WERI-Rb-1 (cell line): ENCODE results near the gene CNTNAP2.

Source experiments
- DNase-seq: peaks from one replicate; pipeline ENCODE4 v3.0.0-alpha.2; 2020
- H3K27ac ChIP-seq: fragments of 250-450 bp; sonication (Bioruptor Pico); 2 replicates; pipeline ENCODE4 v1.5.1; 2020; ENCODE audit warnings: mild to moderate bottlenecking, moderate library complexity
- H3K27me3 ChIP-seq: fragments of 250-450 bp; sonication (Bioruptor Pico); 2 replicates; pipeline ENCODE4 v1.5.1; 2021; ENCODE audit warnings: mild to moderate bottlenecking, low read depth, moderate library complexity; ENCODE audit not compliant: insufficient read depth, severe bottlenecking
- H3K36me3 ChIP-seq: fragments of 250-450 bp; sonication (Bioruptor Pico); 2 replicates; pipeline ENCODE4 v1.5.1; 2020; ENCODE audit warnings: mild to moderate bottlenecking, moderate library complexity
- H3K4me3 ChIP-seq: 2 replicates; pipeline ENCODE4 v1.5.1; 2011; ENCODE audit warnings: low read depth, mild to moderate bottlenecking, control low read depth, low read length
- H3K9me3 ChIP-seq: fragments of 250-450 bp; sonication (Bioruptor Pico); 2 replicates; pipeline ENCODE4 v1.5.1; 2021; ENCODE audit warnings: mild to moderate bottlenecking, moderate library complexity; ENCODE audit not compliant: severe bottlenecking
- TF ChIP-seq, protein P1 (sequence below): IDR thresholded peaks from 2 replicates; pipeline ENCODE4 v1.5.1; 2011; ENCODE audit warnings: low read depth, mild to moderate bottlenecking, control low read depth, inconsistent platforms, low read length

CNTNAP2 gene

DNA sequence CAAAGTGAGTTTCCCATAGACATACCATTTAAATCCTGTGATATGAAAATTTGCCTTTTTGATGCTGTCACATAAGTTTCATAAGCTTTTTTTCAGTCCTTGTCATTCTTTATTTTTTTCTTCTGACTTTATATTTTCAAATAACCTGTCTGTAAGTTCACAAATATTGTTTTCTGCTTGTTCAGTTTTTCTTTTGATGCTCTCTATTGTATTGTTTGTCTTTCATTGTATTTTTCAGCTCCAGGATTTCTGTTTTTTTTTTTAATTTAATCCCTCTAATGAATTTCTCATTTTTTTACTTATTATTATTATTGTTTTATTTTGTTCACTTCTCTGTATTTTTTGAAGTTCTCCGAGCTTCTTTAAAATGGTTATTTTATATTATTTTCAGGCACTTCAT, 623.4 kb downstream of the CNTNAP2 start:
- H3K36me3 ChIP-seq = no peaks in the 10 kb centered on the region
- peaks cover 6% of the 10 kb centered on the region for H3K9me3 ChIP-seq
- TF ChIP-seq, protein P1, sequence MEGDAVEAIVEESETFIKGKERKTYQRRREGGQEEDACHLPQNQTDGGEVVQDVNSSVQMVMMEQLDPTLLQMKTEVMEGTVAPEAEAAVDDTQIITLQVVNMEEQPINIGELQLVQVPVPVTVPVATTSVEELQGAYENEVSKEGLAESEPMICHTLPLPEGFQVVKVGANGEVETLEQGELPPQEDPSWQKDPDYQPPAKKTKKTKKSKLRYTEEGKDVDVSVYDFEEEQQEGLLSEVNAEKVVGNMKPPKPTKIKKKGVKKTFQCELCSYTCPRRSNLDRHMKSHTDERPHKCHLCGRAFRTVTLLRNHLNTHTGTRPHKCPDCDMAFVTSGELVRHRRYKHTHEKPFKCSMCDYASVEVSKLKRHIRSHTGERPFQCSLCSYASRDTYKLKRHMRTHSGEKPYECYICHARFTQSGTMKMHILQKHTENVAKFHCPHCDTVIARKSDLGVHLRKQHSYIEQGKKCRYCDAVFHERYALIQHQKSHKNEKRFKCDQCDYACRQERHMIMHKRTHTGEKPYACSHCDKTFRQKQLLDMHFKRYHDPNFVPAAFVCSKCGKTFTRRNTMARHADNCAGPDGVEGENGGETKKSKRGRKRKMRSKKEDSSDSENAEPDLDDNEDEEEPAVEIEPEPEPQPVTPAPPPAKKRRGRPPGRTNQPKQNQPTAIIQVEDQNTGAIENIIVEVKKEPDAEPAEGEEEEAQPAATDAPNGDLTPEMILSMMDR = no peak
- no peak overlapping the region for H3K27ac ChIP-seq
- no peak for DNase-seq
- no peaks in the 10 kb centered on the region for H3K27me3 ChIP-seq
- no peak overlapping the region for H3K4me3 ChIP-seq

DNA sequence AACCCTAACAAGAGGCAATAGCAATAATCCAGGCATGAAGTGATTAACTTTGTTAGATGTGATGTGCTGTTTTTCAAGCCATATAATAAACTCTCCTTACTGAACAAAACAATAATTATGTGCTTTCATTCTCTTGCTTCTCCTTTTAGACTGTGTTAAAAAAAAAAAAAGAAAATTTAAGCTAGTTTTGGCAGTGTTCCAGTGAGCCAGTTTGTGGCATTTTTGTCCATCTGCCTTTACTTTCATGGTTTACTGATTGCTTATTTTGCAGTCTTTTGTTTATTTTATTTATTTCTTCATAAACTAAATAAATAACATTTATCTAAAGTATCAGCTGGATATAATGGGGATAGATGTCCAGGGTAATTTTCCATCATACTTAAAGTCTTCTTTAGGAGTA, 625.3 kb downstream of the CNTNAP2 start:
- Histone ChIP-seq H3K36me3 (no peaks in the 10 kb centered on the region), H3K27ac (no peak overlapping the region), H3K9me3 (peaks cover 6% of the 10 kb centered on the region), H3K27me3 (no peaks in the 10 kb centered on the region), H3K4me3 (no peak overlapping the region)
- no peak for DNase-seq
- TF ChIP-seq, protein P1 = no peak

DNA sequence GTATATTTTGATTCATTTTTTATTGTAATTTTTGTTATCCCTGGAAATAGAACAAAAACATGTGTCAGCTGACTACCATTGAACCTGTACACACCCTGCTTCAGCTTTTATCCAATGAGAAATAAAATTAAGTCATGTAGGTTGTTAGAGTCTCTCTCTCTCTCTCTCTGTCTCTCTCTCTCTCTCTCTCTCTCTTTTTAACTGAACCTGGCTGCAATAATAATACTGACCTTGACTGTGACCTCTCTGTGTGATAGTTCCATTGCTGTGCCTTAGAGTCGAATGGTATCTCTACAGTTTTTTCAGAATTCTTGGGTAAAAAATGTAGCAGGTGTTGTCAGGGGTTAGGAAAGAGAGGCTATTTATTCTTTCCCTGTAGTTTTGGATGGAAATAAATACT, 637.8 kb downstream of the CNTNAP2 start:
- H3K9me3 ChIP-seq = no peaks in the 10 kb centered on the region
- TF ChIP-seq, protein P1 = no peak
- no peak overlapping the region for H3K4me3 ChIP-seq
- no peak overlapping the region for H3K27ac ChIP-seq
- H3K27me3 ChIP-seq = no peaks in the 10 kb centered on the region
- no peak for DNase-seq
- H3K36me3 ChIP-seq = no peaks in the 10 kb centered on the region

DNA sequence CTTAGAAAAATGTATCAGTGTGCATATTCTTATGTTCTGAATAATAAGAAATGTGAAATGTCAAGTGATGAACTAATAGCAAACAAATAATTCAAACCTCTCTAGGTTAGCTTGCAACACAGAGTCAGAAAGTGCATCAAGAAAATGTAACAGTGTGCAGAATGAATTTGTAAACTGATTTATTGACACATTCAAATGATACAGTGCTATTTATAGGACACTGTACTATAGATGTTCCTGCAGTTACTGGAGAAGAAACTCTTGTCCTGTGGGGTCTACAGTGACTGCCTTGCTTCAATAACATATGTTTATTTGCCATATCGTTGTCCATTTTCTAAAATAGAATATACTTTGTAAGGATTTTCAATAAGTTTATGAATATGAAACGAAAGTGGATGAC, 639.0 kb downstream of the CNTNAP2 start:
- TF ChIP-seq, protein P1 = no peak
- no peaks in the 10 kb centered on the region for H3K27me3 ChIP-seq
- no peaks in the 10 kb centered on the region for H3K36me3 ChIP-seq
- no peaks in the 10 kb centered on the region for H3K9me3 ChIP-seq
- DNase-seq = no peak
- H3K4me3 ChIP-seq = no peak overlapping the region
- H3K27ac ChIP-seq = no peak overlapping the region

DNA sequence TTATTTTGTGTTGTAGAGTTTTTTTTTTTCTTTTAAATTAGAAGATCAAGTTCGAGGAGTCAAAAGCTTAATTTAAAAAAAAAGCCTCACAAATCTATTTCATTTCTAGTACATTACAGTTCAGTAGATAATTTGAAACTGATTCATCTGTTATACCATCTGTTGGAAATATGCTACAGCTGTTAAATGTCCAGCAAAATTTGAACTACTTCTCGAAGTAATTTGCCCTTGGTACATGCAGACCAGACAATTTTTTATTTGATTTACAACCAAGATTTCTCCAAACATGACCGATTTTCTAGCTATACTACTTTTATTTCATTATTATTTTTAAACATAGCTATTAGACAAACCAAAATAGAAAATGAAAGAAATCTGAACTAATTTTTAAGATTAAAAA, 647.9 kb downstream of the CNTNAP2 start:
- no peaks in the 10 kb centered on the region for H3K36me3 ChIP-seq
- DNase-seq = no peak
- no peak overlapping the region for H3K27ac ChIP-seq
- H3K9me3 ChIP-seq = no peaks in the 10 kb centered on the region
- H3K4me3 ChIP-seq = no peak overlapping the region
- TF ChIP-seq, protein P1 = no peak
- H3K27me3 ChIP-seq = no peaks in the 10 kb centered on the region

DNA sequence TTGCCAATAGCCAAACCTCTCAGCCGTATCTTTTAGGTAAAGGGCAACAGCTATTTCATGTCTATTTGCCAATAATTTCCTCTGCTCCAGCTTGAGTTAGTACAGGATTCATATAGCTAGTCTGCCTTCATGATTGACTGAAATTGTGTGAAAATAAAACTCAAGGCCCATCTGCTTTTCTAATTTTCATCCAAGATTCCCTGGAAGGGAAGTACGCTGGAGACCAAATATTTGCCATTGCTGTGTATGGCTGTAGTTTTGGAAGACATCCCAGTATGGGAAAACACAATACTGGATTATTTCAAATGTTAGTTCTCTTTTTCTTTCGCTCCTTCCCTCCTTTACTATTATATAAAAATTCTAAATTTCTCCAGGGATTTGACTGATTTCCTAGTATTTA, 652.4 kb downstream of the CNTNAP2 start:
- Histone ChIP-seq H3K9me3 (no peaks in the 10 kb centered on the region), H3K36me3 (no peaks in the 10 kb centered on the region), H3K27ac (no peak overlapping the region), H3K4me3 (no peak overlapping the region), H3K27me3 (no peaks in the 10 kb centered on the region)
- TF ChIP-seq, protein P1 = no peak
- DNase-seq = no peak
